Body of pancreas (tissue), 4 donors: Measurements from ENCODE around the gene STAB1.

Experiments used
- POLR2A ChIP-seq, 3 donors: fragments of 450-650 bp; IDR thresholded peaks; one replicate each; pipeline ENCODE4 v1.6.1; 2016; ENCODE audit warnings: antibody characterized with exemption in 3 of 3, mild to moderate bottlenecking in 2 of 3
- TF ChIP-seq, protein P1 (sequence below), 7 experiments: fragments of 450-650 bp in 4 of 7; fragments of 200-600 bp in 3 of 7; sonication (generic) in 3 of 7; IDR thresholded peaks; one replicate each; pipeline ENCODE4 v1.5.1; 2016 to 2019; ENCODE audit warnings: antibody characterized with exemption in 7 of 7

- TF ChIP-seq, protein P1, sequence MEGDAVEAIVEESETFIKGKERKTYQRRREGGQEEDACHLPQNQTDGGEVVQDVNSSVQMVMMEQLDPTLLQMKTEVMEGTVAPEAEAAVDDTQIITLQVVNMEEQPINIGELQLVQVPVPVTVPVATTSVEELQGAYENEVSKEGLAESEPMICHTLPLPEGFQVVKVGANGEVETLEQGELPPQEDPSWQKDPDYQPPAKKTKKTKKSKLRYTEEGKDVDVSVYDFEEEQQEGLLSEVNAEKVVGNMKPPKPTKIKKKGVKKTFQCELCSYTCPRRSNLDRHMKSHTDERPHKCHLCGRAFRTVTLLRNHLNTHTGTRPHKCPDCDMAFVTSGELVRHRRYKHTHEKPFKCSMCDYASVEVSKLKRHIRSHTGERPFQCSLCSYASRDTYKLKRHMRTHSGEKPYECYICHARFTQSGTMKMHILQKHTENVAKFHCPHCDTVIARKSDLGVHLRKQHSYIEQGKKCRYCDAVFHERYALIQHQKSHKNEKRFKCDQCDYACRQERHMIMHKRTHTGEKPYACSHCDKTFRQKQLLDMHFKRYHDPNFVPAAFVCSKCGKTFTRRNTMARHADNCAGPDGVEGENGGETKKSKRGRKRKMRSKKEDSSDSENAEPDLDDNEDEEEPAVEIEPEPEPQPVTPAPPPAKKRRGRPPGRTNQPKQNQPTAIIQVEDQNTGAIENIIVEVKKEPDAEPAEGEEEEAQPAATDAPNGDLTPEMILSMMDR (IDR thresholded peaks at IDR 0.05) = no peak
- TF ChIP-seq POLR2A (IDR thresholded peaks at IDR 0.05) = no peak
These were observed 77.1 kb downstream of the STAB1 start for GRCh38 chr3:52572221-52572620.
